Hepatocyte (in vitro differentiated cells): ENCODE data around the gene ZNF770.

Source experiments
- EZH2 ChIP-seq: fragments of 200-600 bp; sonication (generic); IDR thresholded peaks from 2 replicates; pipeline ENCODE4 v1.6.1; 2016; ENCODE audit warnings: antibody characterized with exemption, mild to moderate bottlenecking, borderline replicate concordance
- TF ChIP-seq, protein P1 (sequence below): fragments of 200-600 bp; sonication (generic); IDR thresholded peaks from 2 replicates; pipeline ENCODE4 v1.5.1; 2016; ENCODE audit warnings: antibody characterized with exemption, mild to moderate bottlenecking; ENCODE audit not compliant: poor library complexity

DNA sequence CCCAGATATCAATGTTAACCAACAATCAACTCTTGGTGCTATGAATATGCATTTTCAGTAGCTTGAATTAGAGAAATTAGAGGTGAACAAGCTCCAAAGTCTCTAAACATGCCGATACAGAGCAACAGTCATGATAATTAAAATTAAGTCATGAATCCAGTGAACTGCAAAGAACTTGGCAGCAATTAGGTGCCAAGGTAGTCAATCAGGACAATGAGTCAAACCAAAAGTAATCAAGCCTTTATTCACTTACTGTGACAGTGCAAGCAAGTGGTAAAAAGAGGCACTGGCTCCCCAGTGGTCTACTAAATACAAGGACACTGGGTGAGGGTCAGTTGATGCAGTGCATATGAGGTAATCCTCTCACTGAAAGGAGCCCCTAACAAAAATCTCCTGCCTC, 1.8 kb downstream of the ZNF770 start:
- TF ChIP-seq, protein P1, sequence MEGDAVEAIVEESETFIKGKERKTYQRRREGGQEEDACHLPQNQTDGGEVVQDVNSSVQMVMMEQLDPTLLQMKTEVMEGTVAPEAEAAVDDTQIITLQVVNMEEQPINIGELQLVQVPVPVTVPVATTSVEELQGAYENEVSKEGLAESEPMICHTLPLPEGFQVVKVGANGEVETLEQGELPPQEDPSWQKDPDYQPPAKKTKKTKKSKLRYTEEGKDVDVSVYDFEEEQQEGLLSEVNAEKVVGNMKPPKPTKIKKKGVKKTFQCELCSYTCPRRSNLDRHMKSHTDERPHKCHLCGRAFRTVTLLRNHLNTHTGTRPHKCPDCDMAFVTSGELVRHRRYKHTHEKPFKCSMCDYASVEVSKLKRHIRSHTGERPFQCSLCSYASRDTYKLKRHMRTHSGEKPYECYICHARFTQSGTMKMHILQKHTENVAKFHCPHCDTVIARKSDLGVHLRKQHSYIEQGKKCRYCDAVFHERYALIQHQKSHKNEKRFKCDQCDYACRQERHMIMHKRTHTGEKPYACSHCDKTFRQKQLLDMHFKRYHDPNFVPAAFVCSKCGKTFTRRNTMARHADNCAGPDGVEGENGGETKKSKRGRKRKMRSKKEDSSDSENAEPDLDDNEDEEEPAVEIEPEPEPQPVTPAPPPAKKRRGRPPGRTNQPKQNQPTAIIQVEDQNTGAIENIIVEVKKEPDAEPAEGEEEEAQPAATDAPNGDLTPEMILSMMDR, result no peak
- no peak for TF ChIP-seq EZH2
